ENCODE results near the gene ROR2. TPM values are rescaled to one million over a fixed set of nuclear protein-coding genes. Genes with fewer than 3 reads are reported as not detected.

Gene ROR2
- total and polyA plus RNA-seq, 7 donors: 0.46 to 81.7 (median 51.4) TPM

GRCh38 chr9:91761362-91761761, 188.7 kb downstream of the ROR2 start:
- no peak for DNase-seq
- Histone ChIP-seq H3K4me3 (no peak overlapping the region), H3K9me3 (no peaks in the 10 kb centered on the region), H3K27ac (no peak overlapping the region), H3K27me3 (no peaks in the 10 kb centered on the region), H3K36me3 (peaks cover 0 to 9% (median 0%) of the 10 kb centered on the region in 4 donors), H3K4me1 (peaks cover 0 to 24% (median 19%) of the 10 kb centered on the region in 4 donors)
- intact Hi-C loops (cut with DNase I): no loop called here
- WGBS, 2 donors: 63 to 85% methylated on average over 4 of the region's 4 CpGs
- TF ChIP-seq POLR2AphosphoS5 (IDR thresholded peaks at IDR 0.05) (no peak), EP300 (IDR thresholded peaks at IDR 0.05) (no peak), POLR2A (IDR thresholded peaks at IDR 0.05) (no peak), CTCF (IDR thresholded peaks at IDR 0.05) (no peak)

- WGBS, 2 donors: 10 to 43% methylated on average over 1 of the region's 1 CpG
- Histone ChIP-seq H3K36me3 (peaks cover 0 to 13% (median 0%) of the 10 kb centered on the region in 4 donors), H3K9me3 (no peaks in the 10 kb centered on the region), H3K4me1 (peaks cover 0 to 20% (median 15%) of the 10 kb centered on the region in 4 donors), H3K27me3 (no peaks in the 10 kb centered on the region), H3K4me3 (no peak overlapping the region), H3K27ac (no peak overlapping the region)
- TF ChIP-seq CTCF (IDR thresholded peaks at IDR 0.05) (peak in 1 of 4 experiments; percentile 10), EP300 (IDR thresholded peaks at IDR 0.05) (no peak)
- intact Hi-C loops (cut with DNase I): no loop called here
- no peak for DNase-seq
Measured at GRCh38 chr9:91760906-91761305, 189.1 kb downstream of the ROR2 start.

- no peak overlapping the region for H3K4me3 ChIP-seq
- TF ChIP-seq EP300 (IDR thresholded peaks at IDR 0.05): no peak
- TF ChIP-seq CTCF (IDR thresholded peaks at IDR 0.05): peak; percentile 41 to 65 (median 56)
- no peaks in the 10 kb centered on the region for H3K9me3 ChIP-seq
- peak overlapping the region in 2 of 4 donors; percentile 5 to 27 for H3K27ac ChIP-seq
- peak; percentile 83 for DNase-seq
- peaks cover 3 to 31% (median 5%) of the 10 kb centered on the region in 4 donors for H3K36me3 ChIP-seq
- 56 to 61% methylated on average over 5 of the region's 5 CpGs for WGBS, 2 donors
- H3K4me1 ChIP-seq: peaks cover 0 to 15% (median 10%) of the 10 kb centered on the region in 4 donors
- intact Hi-C loops (cut with DNase I): loop anchor here (2.0 kb wide), 1 partner anchor 192 kb away; the partner anchor contains the start of gene ROR2
- no peaks in the 10 kb centered on the region for H3K27me3 ChIP-seq
Measured at GRCh38 chr9:91758491-91758981, 191.5 kb downstream of the ROR2 start.

- Histone ChIP-seq H3K9me3 (no peaks in the 10 kb centered on the region), H3K27ac (peak overlapping the region in 1 of 4 donors; percentile 27), H3K36me3 (peaks cover 3 to 31% (median 5%) of the 10 kb centered on the region in 4 donors), H3K4me3 (no peak overlapping the region), H3K4me1 (peaks cover 0 to 15% (median 10%) of the 10 kb centered on the region in 4 donors), H3K27me3 (no peaks in the 10 kb centered on the region)
- 88 to 92% methylated on average over 4 of the region's 4 CpGs for WGBS, 2 donors
- intact Hi-C loops (cut with DNase I): loop anchor here (2.0 kb wide), 1 partner anchor 193 kb away; the partner anchor contains the start of gene ROR2
- no peak for DNase-seq
- no peak for TF ChIP-seq EP300 (IDR thresholded peaks at IDR 0.05)
- no peak for TF ChIP-seq POLR2A (IDR thresholded peaks at IDR 0.05)
- no peak for TF ChIP-seq POLR2AphosphoS5 (IDR thresholded peaks at IDR 0.05)
- TF ChIP-seq CTCF (IDR thresholded peaks at IDR 0.05): no peak
Measured at GRCh38 chr9:91757782-91758181, 192.2 kb downstream of the ROR2 start.

GRCh38 chr9:91756510-91756780, 193.6 kb downstream of the ROR2 start:
- no peak for TF ChIP-seq CTCF (IDR thresholded peaks at IDR 0.05)
- TF ChIP-seq POLR2AphosphoS5 (IDR thresholded peaks at IDR 0.05): no peak
- TF ChIP-seq POLR2A (IDR thresholded peaks at IDR 0.05): no peak
- no peak for TF ChIP-seq EP300 (IDR thresholded peaks at IDR 0.05)
- 89 to 93% methylated on average over 4 of the region's 4 CpGs for WGBS, 2 donors
- Histone ChIP-seq H3K4me1 (peaks cover 0 to 19% (median 13%) of the 10 kb centered on the region in 4 donors), H3K36me3 (peaks cover 3 to 31% (median 5%) of the 10 kb centered on the region in 4 donors), H3K4me3 (no peak overlapping the region), H3K27ac (no peak overlapping the region), H3K9me3 (no peaks in the 10 kb centered on the region), H3K27me3 (no peaks in the 10 kb centered on the region)
- intact Hi-C loops (cut with DNase I): no loop called here
- no peak for DNase-seq
